Adrenal gland (tissue), 12 donors: ENCODE results near the gene SCRN1. TPM values are rescaled to one million over a fixed set of nuclear protein-coding genes. Genes with fewer than 3 reads are reported as not detected.
"Not testable (repeated sequence)": the region's sequence is repeated elsewhere in the genome, so short reads cannot be mapped to it uniquely, and the experiment has no call there.

ENCODE experiments used
- DNase-seq, 7 donors: peaks; one replicate each; pipeline ENCODE4 v3.0.0-alpha.2; 2019 to 2020
- H3K27ac ChIP-seq, 5 donors: fragments of 200-600 bp; sonication (generic) in 4 of 5; 1 replicate in 3 of 5; 2 replicates in 2 of 5; pipeline versions ENCODE4 v1.5.1 to v1.8.0; 2016 to 2020; ENCODE audit warnings: mild to moderate bottlenecking in 1 of 5
- H3K27me3 ChIP-seq: fragments of 200-600 bp; 2 replicates; pipeline ENCODE4 v1.8.0; 2021
- H3K36me3 ChIP-seq, 2 donors: fragments of 200-600 bp; replicated peaks in 1 of 2; 1 replicate in 1 of 2; 2 replicates in 1 of 2; pipeline versions ENCODE4 v1.5.1 to v1.8.0; 2018 to 2022
- H3K4me1 ChIP-seq, 2 donors: fragments of 200-600 bp; replicated peaks in 1 of 2; 1 replicate in 1 of 2; 2 replicates in 1 of 2; pipeline versions ENCODE4 v1.5.1 to v1.8.0; 2018 to 2021
- H3K4me3 ChIP-seq, 4 donors: fragments of 200-600 bp; sonication (generic) in 3 of 4; one replicate each; pipeline ENCODE4 v1.5.1; 2016 to 2018
- H3K9me3 ChIP-seq, 3 donors: fragments of 200-600 bp; sonication (generic) in 1 of 3; replicated peaks in 1 of 3; 1 replicate in 2 of 3; 2 replicates in 1 of 3; pipeline versions ENCODE4 v1.5.1 to v1.8.0; 2016 to 2021
- CTCF ChIP-seq, 6 experiments: fragments of 450-650 bp in 4 of 6; fragments of 200-600 bp in 2 of 6; sonication (generic) in 1 of 6; IDR thresholded peaks; 1 replicate in 5 of 6; 2 replicates in 1 of 6; pipeline versions ENCODE4 v1.5.1 to v1.8.0; 2016 to 2021; ENCODE audit warnings: antibody characterized with exemption in 6 of 6, mild to moderate bottlenecking in 2 of 6, moderate library complexity in 1 of 6
- POLR2A ChIP-seq, 2 donors: fragments of 450-650 bp; IDR thresholded peaks; one replicate each; pipeline ENCODE4 v1.6.1; 2017; ENCODE audit warnings: antibody characterized with exemption in 2 of 2, mild to moderate bottlenecking in 2 of 2, moderate library complexity in 1 of 2
- WGBS, 4 donors: extraction: QIAGEN DNeasy Blood & Tissue Kit in 2 of 4; methylation state at CpG; one replicate each; pipeline versions ENCODE4 v1.1.5 to v1.1.7; 2013 to 2017; 5-methylcytosine and 5-hydroxymethylcytosine counted together
- intact Hi-C, 2 donors: fragments of 100-400 bp; cut with DNase I; formaldehyde crosslinking; loops; one replicate each; pipeline versions ENCODE4 v1.14.1 to v1.15.0; 2022 to 2023
- polyA plus RNA-seq, 3 donors: library from polyadenylated mRNA; stranded (reverse); fragments of 200-250 nt in 2 of 3; fragments of 350-450 nt in 1 of 3; fragmentation: Illumina TruSeq in 1 of 3; extraction: RNeasy Lipid Tissue Mini Kit (QIAGEN cat#74804) in 1 of 3; gene quantifications; one replicate each; pipeline ENCODE4 v1.2.3, GENCODE V29; 2013 to 2014
- total RNA-seq, 9 donors: library from RNA; depleted of rRNA in 4 of 9; stranded (reverse); fragments of >200 nt in 4 of 9; fragments of 120-200 nt in 1 of 9; fragmentation: NEBNext Ultra II Directional in 1 of 9; extraction: Animal tissue kit (Norgen Biotek cat#: 25700) in 1 of 9; gene quantifications; one replicate each; pipeline versions ENCODE4 v1.1.0 to v1.2.4, GENCODE V29; 2013 to 2023
- donor health status: healthy with polysubstance abuse.
- donor health status: Bipolar disorder and iron deficiency.
- donor health status: DM: yes; HTN: yes; CAD: no.
- donor health status: DM: no; HTN: no; CAD: no.
- donor health status: DM: no; HTN: no; CAD: no.
- donor health status: DM: yes; HTN: yes; CAD: no.

SCRN1 gene
- total and polyA plus RNA-seq, 12 donors: 8.2 to 75.9 (median 50.2) TPM

GRCh38 chr7:29962035-29962434 lies 27.6 kb downstream of the SCRN1 start:
- WGBS, 4 donors: 92 to 100% (median 97%) methylated on average over 1 of the region's 1 CpG
- DNase-seq: no peak
- intact Hi-C loops: no loop called here
- Histone ChIP-seq H3K27ac (no peak overlapping the region), H3K4me3 (no peak overlapping the region), H3K9me3 (no peaks in the 10 kb centered on the region), H3K27me3 (no peaks in the 10 kb centered on the region), H3K4me1 (no peaks in the 10 kb centered on the region), H3K36me3 (no peaks in the 10 kb centered on the region)
- TF ChIP-seq POLR2A (IDR thresholded peaks at IDR 0.05): no peak
- no peak for TF ChIP-seq CTCF (IDR thresholded peaks at IDR 0.05)

- H3K27me3 ChIP-seq, H3K36me3 ChIP-seq, H3K4me3 ChIP-seq, intact Hi-C loops, H3K27ac ChIP-seq, H3K9me3 ChIP-seq, DNase-seq, H3K4me1 ChIP-seq: not testable (repeated sequence)
- WGBS, 4 donors: 96 to 100% (median 97%) methylated on average over 4 to 16 of the region's 19 CpGs
These were observed 28.0 kb downstream of the SCRN1 start for GRCh38 chr7:29961611-29962010.

GRCh38 chr7:29958667-29959358 lies 30.8 kb downstream of the SCRN1 start:
- DNase-seq: no peak
- TF ChIP-seq POLR2A (IDR thresholded peaks at IDR 0.05) (no peak), CTCF (IDR thresholded peaks at IDR 0.05) (no peak)
- Histone ChIP-seq H3K9me3 (no peaks in the 10 kb centered on the region), H3K27me3 (no peaks in the 10 kb centered on the region), H3K4me1 (no peaks in the 10 kb centered on the region), H3K27ac (no peak overlapping the region), H3K4me3 (no peak overlapping the region), H3K36me3 (peaks cover 0 to 3% of the 10 kb centered on the region in 2 donors)
- 81 to 94% (median 90%) methylated on average over 8 of the region's 8 CpGs for WGBS, 4 donors
- intact Hi-C loops: loop anchor here in 1 of 2 donors (10.0 kb wide), 1 partner anchor 106 kb away; no protein-coding TSS in a partner anchor

GRCh38 chr7:29957521-29958310 lies 31.9 kb downstream of the SCRN1 start:
- no peak overlapping the region for H3K4me3 ChIP-seq
- no peaks in the 10 kb centered on the region for H3K27me3 ChIP-seq
- peaks cover 0 to 3% of the 10 kb centered on the region in 2 donors for H3K36me3 ChIP-seq
- 86 to 94% (median 92%) methylated on average over 8 to 9 of the region's 9 CpGs for WGBS, 4 donors
- no peak overlapping the region for H3K27ac ChIP-seq
- intact Hi-C loops: loop anchor here in 1 of 2 donors (10.0 kb wide), 1 partner anchor 107 kb away; no protein-coding TSS in a partner anchor
- H3K9me3 ChIP-seq: no peaks in the 10 kb centered on the region
- TF ChIP-seq CTCF (IDR thresholded peaks at IDR 0.05): no peak
- DNase-seq: no peak
- no peaks in the 10 kb centered on the region for H3K4me1 ChIP-seq
